HG03575 (cell line): ENCODE results near the gene RGMA.

Source experiments
- ATAC-seq: cut with Tn5 transposase; IDR thresholded peaks from one replicate; pipeline ENCODE4 v1.9.1; 2021; ENCODE audit not compliant: unreplicated experiment, insufficient number of reproducible peaks, low FRiP score; ENCODE audit errors: extremely low read depth

Gene RGMA

GRCh38 chr15:92989470-92989869 lies 99.5 kb downstream of the RGMA start:
- no peak for ATAC-seq
